HG02798 (cell line): Measurements from ENCODE around the gene CIAO3.
"Not testable (repeated sequence)": the region's sequence is repeated elsewhere in the genome, so short reads cannot be mapped to it uniquely, and the experiment has no call there.

Experiments
- ATAC-seq: cut with Tn5 transposase; IDR thresholded peaks from one replicate; pipeline ENCODE4 v1.9.1; 2021; ENCODE audit warnings: mild to moderate bottlenecking; ENCODE audit not compliant: unreplicated experiment, poor library complexity

The CIAO3 gene

GRCh38 chr16:776824-777223 lies 36.0 kb upstream of the CIAO3 start:
- ATAC-seq, result no peak

GRCh38 chr16:776298-776697 lies 35.5 kb upstream of the CIAO3 start:
- ATAC-seq, result not testable (repeated sequence)

- no peak for ATAC-seq
Measured at GRCh38 chr16:775236-775796, 34.5 kb upstream of the CIAO3 start.

- no peak for ATAC-seq
Measured at GRCh38 chr16:774086-775001, 33.5 kb upstream of the CIAO3 start.

GRCh38 chr16:772959-773358 lies 32.2 kb upstream of the CIAO3 start:
- ATAC-seq, result no peak

- ATAC-seq, result no peak
Measured at GRCh38 chr16:770411-770810, 29.6 kb upstream of the CIAO3 start.

- no peak for ATAC-seq
Measured at GRCh38 chr16:769934-770333, 29.1 kb upstream of the CIAO3 start.

GRCh38 chr16:769184-769784 lies 28.5 kb upstream of the CIAO3 start:
- no peak for ATAC-seq

- no peak for ATAC-seq
Measured at GRCh38 chr16:768428-768827, 27.6 kb upstream of the CIAO3 start.

- ATAC-seq, result no peak
Measured at GRCh38 chr16:767743-768235, 27.0 kb upstream of the CIAO3 start.

GRCh38 chr16:766820-767640 lies 26.2 kb upstream of the CIAO3 start:
- no peak for ATAC-seq

- no peak for ATAC-seq
Measured at GRCh38 chr16:766008-766819, 25.4 kb upstream of the CIAO3 start.

GRCh38 chr16:765488-765865 lies 24.7 kb upstream of the CIAO3 start:
- no peak for ATAC-seq

GRCh38 chr16:764848-765487 lies 24.2 kb upstream of the CIAO3 start:
- no peak for ATAC-seq

GRCh38 chr16:764184-764750 lies 23.5 kb upstream of the CIAO3 start:
- ATAC-seq, result no peak

- no peak for ATAC-seq
Measured at GRCh38 chr16:763369-764183, 22.8 kb upstream of the CIAO3 start.

GRCh38 chr16:762595-763268 lies 21.9 kb upstream of the CIAO3 start:
- no peak for ATAC-seq
